K562 (cell line): ENCODE results near the gene CACNA1E. TPM values are rescaled to one million over a fixed set of nuclear protein-coding genes. Genes with fewer than 3 reads are reported as not detected.

ENCODE experiments used
- ATAC-seq: fragments of 200-7000 bp; cut with Tn5 transposase; 3 replicates; pipeline ENCODE4 v1.9.1; 2020; ENCODE audit warnings: moderate library complexity
- BruUV-seq: library from RNA; stranded (reverse); fragments of 400-500 nt; replicated peaks from 2 replicates; lab custom pipeline; 2021; lab: Mats Ljungman, UMichigan
- CTCF ChIA-PET: fragments of 300-600 bp; formaldehyde crosslinking; extraction: SDS; loops from one replicate; lab custom pipeline; 2021; ENCODE audit warnings: low intra/inter-chr PET ratio; lab: Yijun Ruan, JAX
- POLR2A ChIA-PET: fragments of 300-600, 350-650 bp; sonication (Branson Sonifier 250); formaldehyde crosslinking; extraction: SDS; loops from one replicate; lab custom pipeline; 2021; ENCODE audit warnings: antibody characterized with exemption, inconsistent platforms; lab: Yijun Ruan, JAX
- DNase-seq, 4 experiments: peaks; one replicate each; pipeline versions ENCODE4 v3.0.0 to v3.0.0-alpha.2; 2011 to 2018; ENCODE audit warnings: low spot score in 3 of 4, mixed read lengths in 3 of 4; ENCODE audit errors: extremely low read depth in 1 of 4
- FAIRE-seq: peaks from 2 replicates; lab custom pipeline; 2011; peaks lifted over from hg19 to GRCh38; lab: Jason Lieb, UNC
- H2AFZ ChIP-seq: 2 replicates; pipeline ENCODE4 v1.6.0; 2011; ENCODE audit warnings: low read depth, low read length, control low read depth, inconsistent platforms
- H3K27ac ChIP-seq: fragments of 200-600 bp; 3 replicates; pipeline ENCODE4 v1.8.0; 2011; ENCODE audit warnings: low read depth, mild to moderate bottlenecking, control low read depth, inconsistent platforms, low read length, moderate library complexity, mixed read lengths; ENCODE audit errors: extremely low read depth
- H3K27me3 ChIP-seq, 2 experiments: fragments of 300-600 bp in 1 of 2; 2 replicates in 1 of 2; 3 replicates in 1 of 2; pipeline versions ENCODE4 v1.6.0 to v1.8.0; 2011; ENCODE audit warnings: inconsistent platforms in 2 of 2, low read length in 2 of 2, mild to moderate bottlenecking in 1 of 2, mixed read lengths in 1 of 2, moderate library complexity in 1 of 2; ENCODE audit not compliant: control insufficient read depth in 2 of 2, insufficient read depth in 2 of 2
- H3K36me3 ChIP-seq: fragments of 300-600 bp; 3 replicates; pipeline ENCODE4 v1.8.0; 2011; ENCODE audit warnings: mild to moderate bottlenecking, low read length, inconsistent platforms; ENCODE audit not compliant: control insufficient read depth, insufficient read depth
- H3K4me1 ChIP-seq, 2 experiments: fragments of 200-600 bp in 1 of 2; replicated peaks in 1 of 2; 2 replicates in 1 of 2; 3 replicates in 1 of 2; pipeline versions ENCODE4 v1.5.1 to v1.8.0; 2011; ENCODE audit warnings: inconsistent platforms in 2 of 2, low read length in 2 of 2, mild to moderate bottlenecking in 1 of 2, mixed read lengths in 1 of 2, moderate library complexity in 1 of 2; ENCODE audit not compliant: control insufficient read depth in 2 of 2, insufficient read depth in 2 of 2
- H3K4me2 ChIP-seq: 2 replicates; pipeline ENCODE4 v1.6.1; 2011; ENCODE audit warnings: low read length, control low read depth, inconsistent platforms, mixed read lengths; ENCODE audit not compliant: insufficient read depth
- H3K4me3 ChIP-seq: fragments of 200-600 bp; sonication (generic), shearing (Covaris generic); 2 replicates; pipeline ENCODE4 v1.5.1; 2016; ENCODE audit warnings: control low read depth, inconsistent platforms
- H3K79me2 ChIP-seq: fragments of 200-600 bp; 3 replicates; pipeline ENCODE4 v1.8.0; 2011; ENCODE audit warnings: low read length, inconsistent platforms; ENCODE audit not compliant: control insufficient read depth, insufficient read depth
- H3K9ac ChIP-seq, 2 experiments: 2 replicates each; pipeline versions ENCODE4 v1.6.0 to v1.6.1; 2011; ENCODE audit warnings: low read depth in 2 of 2, low read length in 2 of 2, control low read depth in 1 of 2, inconsistent platforms in 1 of 2, mild to moderate bottlenecking in 1 of 2, mixed read lengths in 1 of 2; ENCODE audit not compliant: insufficient read depth in 1 of 2
- H3K9me1 ChIP-seq: one replicate; pipeline ENCODE4 v1.6.0; 2011; ENCODE audit warnings: inconsistent platforms, mild to moderate bottlenecking, low read length, moderate library complexity; ENCODE audit not compliant: control insufficient read depth, insufficient read depth
- H3K9me3 ChIP-seq: replicated peaks from 2 replicates; pipeline ENCODE4 v1.5.1; 2011; ENCODE audit warnings: low read depth, low read length, inconsistent platforms; ENCODE audit not compliant: control insufficient read depth, insufficient read depth
- H4K20me1 ChIP-seq: replicated peaks from 2 replicates; pipeline ENCODE4 v1.6.1; 2011; ENCODE audit warnings: low read length, inconsistent platforms, mixed read lengths; ENCODE audit not compliant: control insufficient read depth, insufficient read depth
- GMEB1 ChIP-seq: fragments of 250-450 bp; sonication (Bioruptor Pico); IDR thresholded peaks from 2 replicates; pipeline ENCODE4 v1.4.0; 2020; ENCODE audit warnings: mild to moderate bottlenecking
- HINFP ChIP-seq: fragments of 450-650 bp; conservative IDR thresholded peaks from 2 replicates; pipeline ENCODE4 v1.6.1; 2016; ENCODE audit warnings: missing genetic modification characterization, low read depth, mild to moderate bottlenecking, control low read depth, missing compliant biosample characterization
- MCM5 ChIP-seq: fragments of 450-650 bp; IDR thresholded peaks from 2 replicates; pipeline ENCODE4 v1.6.1; 2016; ENCODE audit warnings: low read depth
- NR4A1 ChIP-seq, 2 experiments: fragments of 250-450 bp in 1 of 2; fragments of 450-650 bp in 1 of 2; sonication (Bioruptor Pico) in 1 of 2; IDR thresholded peaks; 2 replicates each; pipeline versions ENCODE4 v1.4.0 to v1.6.1; 2016 to 2020; ENCODE audit warnings: mild to moderate bottlenecking in 2 of 2, missing compliant biosample characterization in 1 of 2, missing genetic modification characterization in 1 of 2, moderate library complexity in 1 of 2
- PHF21A ChIP-seq: fragments of 450-650 bp; IDR thresholded peaks from 2 replicates; pipeline ENCODE4 v1.6.1; 2017; ENCODE audit warnings: low read depth, borderline replicate concordance
- SMARCA5 ChIP-seq: fragments of 450-650 bp; IDR thresholded peaks from 2 replicates; pipeline ENCODE4 v1.6.1; 2016
- SNAPC5 ChIP-seq: fragments of 250-450 bp; sonication (Bioruptor Pico); IDR thresholded peaks from 2 replicates; pipeline ENCODE4 v1.8.0; 2021; ENCODE audit warnings: moderate library complexity, mild to moderate bottlenecking, inconsistent platforms
- ZBTB2 ChIP-seq: fragments of 450-650 bp; IDR thresholded peaks from 2 replicates; pipeline ENCODE4 v1.6.1; 2016; ENCODE audit warnings: antibody characterized with exemption
- ZFP91 ChIP-seq: sonication (generic); formaldehyde crosslinking; IDR thresholded peaks from 2 replicates; pipeline ENCODE4 v1.8.0; 2022; ENCODE audit warnings: mild to moderate bottlenecking, missing genetic modification reagents
- ZNF395 ChIP-seq: fragments of 200-800 bp; sonication (Bioruptor generic); IDR thresholded peaks from 2 replicates; pipeline ENCODE4 v1.6.1; 2017; ENCODE audit warnings: missing genetic modification characterization, missing compliant biosample characterization
- ZNF639 ChIP-seq, 2 experiments: fragments of 200-800 bp in 1 of 2; sonication (Bioruptor generic) in 1 of 2; sonication (generic) in 1 of 2; formaldehyde crosslinking in 1 of 2; IDR thresholded peaks in 1 of 2; conservative IDR thresholded peaks in 1 of 2; 2 replicates each; pipeline versions ENCODE4 v1.5.0 to v1.6.1; 2016 to 2020; ENCODE audit warnings: missing compliant biosample characterization in 1 of 2, missing genetic modification characterization in 1 of 2, missing genetic modification reagents in 1 of 2
- in situ Hi-C: fragments of 300-500 bp; cut with MboI; formaldehyde crosslinking; loops from 4 replicates; pipeline ENCODE4 v1.15.0; 2018; ENCODE audit warnings: inconsistent platforms, mixed read lengths
- intact Hi-C: fragments of 100-400 bp; cut with micrococcal nuclease; formaldehyde crosslinking; loops from 2 replicates; pipeline ENCODE4 v1.14.2; 2022
- polyA plus RNA-seq, 8 experiments: library from polyadenylated mRNA; depleted of rRNA in 4 of 8; stranded (reverse) in 5 of 8; unstranded in 3 of 8; fragments of >200 nt; fragmentation: Nextera tagmentation in 2 of 8; fragmentation: Illumina TruSeq in 1 of 8; extraction: Ambion mirVana in 2 of 8; extraction: Trizol in 1 of 8; gene quantifications; 2 replicates each; pipeline versions ENCODE4 v1.2.1 to v1.2.3, GENCODE V29; 2011 to 2014; ENCODE audit warnings: inconsistent platforms in 1 of 8, missing spikeins in 1 of 8
- total RNA-seq, 7 experiments: library from RNA; depleted of rRNA in 6 of 7; stranded (reverse); fragments of >200 nt in 6 of 7; fragmentation: Illumina TruSeq in 2 of 7; extraction: Trizol in 2 of 7; gene quantifications; 2 replicates each; pipeline versions ENCODE4 v1.2.1 to v1.2.3, GENCODE V29; 2011 to 2021; ENCODE audit warnings: low replicate concordance in 1 of 7

Gene CACNA1E
- total and polyA plus RNA-seq, 9 of the 15 experiments (the other 6 are each of a cell fraction or from before 2014, with no cell fraction given): under 0.01 to 0.04 TPM; not detected in 7

GRCh38 chr1:181662606-181663005 lies 179.3 kb downstream of the CACNA1E start:
- BruUV-seq: no TSS peak
- POLR2A ChIA-PET: interaction anchor here (0.6 to 1.2 kb wide), 2 partner anchors 11 to 16 kb away, joined by 3 to 5 read pairs; no protein-coding TSS in a partner anchor
- in situ Hi-C loops: no loop called here
- no peak for TF ChIP-seq PHF21A
- TF ChIP-seq ZNF395 (CRISPR knock-in tag): no peak
- no peak for TF ChIP-seq NR4A1 (CRISPR knock-in tag; IDR thresholded peaks at IDR 0.05)
- TF ChIP-seq NR4A1 (tag; IDR thresholded peaks at IDR 0.05): no peak
- no peak for TF ChIP-seq MCM5
- TF ChIP-seq SNAPC5: no peak
- no peak for TF ChIP-seq GMEB1 (CRISPR knock-in tag)
- no peak for TF ChIP-seq ZNF639 (CRISPR knock-in tag; conservative IDR thresholded peaks at IDR 0.05 in 1 of 2, IDR thresholded peaks at IDR 0.05 in 1 of 2)
- no peak for TF ChIP-seq ZBTB2
- TF ChIP-seq SMARCA5: no peak
- no peak for TF ChIP-seq ZFP91
- no peak for TF ChIP-seq HINFP (tag)

More at GRCh38 chr1:181662606-181663005, 179.3 kb downstream of the CACNA1E start:
- H3K9me1 ChIP-seq: no peaks in the 10 kb centered on the region
- no peaks in the 10 kb centered on the region for H3K79me2 ChIP-seq
- H2AFZ ChIP-seq: no peak overlapping the region
- H3K4me3 ChIP-seq: no peak overlapping the region
- no peaks in the 10 kb centered on the region for H3K36me3 ChIP-seq
- H3K9me3 ChIP-seq: no peaks in the 10 kb centered on the region
- no peaks in the 10 kb centered on the region for H4K20me1 ChIP-seq
- no peaks in the 10 kb centered on the region for H3K4me1 ChIP-seq
- CTCF ChIA-PET: no interaction called here
- no peak overlapping the region for H3K27ac ChIP-seq
- H3K9ac ChIP-seq: no peak overlapping the region
- intact Hi-C loops: no loop called here
- DNase-seq (no peak), ATAC-seq (no peak), FAIRE-seq (no peak)
- H3K27me3 ChIP-seq: no peaks in the 10 kb centered on the region
- H3K4me2 ChIP-seq: no peak overlapping the region
